ENCODE measurements around the gene FAM83B. TPM values are rescaled to one million over a fixed set of nuclear protein-coding genes. Genes with fewer than 3 reads are reported as not detected.

FAM83B gene
- total RNA-seq, 1 experiment from 2014 or later, result 3.9 TPM

DNA sequence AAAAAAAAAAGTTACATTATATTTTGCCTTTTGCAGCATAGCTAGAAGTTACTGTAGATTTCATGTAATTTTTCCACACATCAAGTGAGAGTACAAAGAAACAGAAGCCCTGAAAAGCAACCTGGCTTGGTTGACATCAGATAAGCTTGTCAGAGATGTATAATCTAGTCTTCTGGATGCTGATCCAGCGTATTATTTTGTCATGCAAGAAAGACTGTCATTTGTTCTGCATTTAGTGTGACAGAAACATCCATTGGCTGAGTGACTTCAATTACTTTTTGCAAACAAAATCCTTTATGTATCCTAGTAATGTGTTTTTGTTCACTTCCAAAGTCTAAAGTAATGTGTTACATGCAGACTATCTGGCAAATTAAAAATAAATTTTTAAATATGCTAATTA lies 75.3 kb downstream of the FAM83B start:
- Mint-ChIP-seq H3K27ac (no peak overlapping the region), H3K27me3 (ENCODE audit: low read depth) (no peaks in the 10 kb centered on the region), H3K36me3 (no peaks in the 10 kb centered on the region), H3K4me1 (peaks cover 8% of the 10 kb centered on the region), H3K9me3 (no peaks in the 10 kb centered on the region), H3K4me3 (no peak overlapping the region)
- POLR2A ChIA-PET, result no interaction called here
- CTCF ChIA-PET, result no interaction called here
- DNase-seq (ENCODE audit: low spot score), result no peak
- ATAC-seq, result no peak
- TF ChIP-seq, protein P1, sequence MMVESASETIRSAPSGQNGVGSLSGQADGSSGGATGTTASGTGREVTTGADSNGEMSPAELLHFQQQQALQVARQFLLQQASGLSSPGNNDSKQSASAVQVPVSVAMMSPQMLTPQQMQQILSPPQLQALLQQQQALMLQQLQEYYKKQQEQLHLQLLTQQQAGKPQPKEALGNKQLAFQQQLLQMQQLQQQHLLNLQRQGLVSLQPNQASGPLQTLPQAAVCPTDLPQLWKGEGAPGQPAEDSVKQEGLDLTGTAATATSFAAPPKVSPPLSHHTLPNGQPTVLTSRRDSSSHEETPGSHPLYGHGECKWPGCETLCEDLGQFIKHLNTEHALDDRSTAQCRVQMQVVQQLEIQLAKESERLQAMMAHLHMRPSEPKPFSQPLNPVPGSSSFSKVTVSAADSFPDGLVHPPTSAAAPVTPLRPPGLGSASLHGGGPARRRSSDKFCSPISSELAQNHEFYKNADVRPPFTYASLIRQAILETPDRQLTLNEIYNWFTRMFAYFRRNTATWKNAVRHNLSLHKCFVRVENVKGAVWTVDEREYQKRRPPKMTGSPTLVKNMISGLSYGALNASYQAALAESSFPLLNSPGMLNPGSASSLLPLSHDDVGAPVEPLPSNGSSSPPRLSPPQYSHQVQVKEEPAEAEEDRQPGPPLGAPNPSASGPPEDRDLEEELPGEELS (CRISPR knock-in tag; IDR thresholded peaks at IDR 0.05), result no peak
- TF ChIP-seq, protein P2, sequence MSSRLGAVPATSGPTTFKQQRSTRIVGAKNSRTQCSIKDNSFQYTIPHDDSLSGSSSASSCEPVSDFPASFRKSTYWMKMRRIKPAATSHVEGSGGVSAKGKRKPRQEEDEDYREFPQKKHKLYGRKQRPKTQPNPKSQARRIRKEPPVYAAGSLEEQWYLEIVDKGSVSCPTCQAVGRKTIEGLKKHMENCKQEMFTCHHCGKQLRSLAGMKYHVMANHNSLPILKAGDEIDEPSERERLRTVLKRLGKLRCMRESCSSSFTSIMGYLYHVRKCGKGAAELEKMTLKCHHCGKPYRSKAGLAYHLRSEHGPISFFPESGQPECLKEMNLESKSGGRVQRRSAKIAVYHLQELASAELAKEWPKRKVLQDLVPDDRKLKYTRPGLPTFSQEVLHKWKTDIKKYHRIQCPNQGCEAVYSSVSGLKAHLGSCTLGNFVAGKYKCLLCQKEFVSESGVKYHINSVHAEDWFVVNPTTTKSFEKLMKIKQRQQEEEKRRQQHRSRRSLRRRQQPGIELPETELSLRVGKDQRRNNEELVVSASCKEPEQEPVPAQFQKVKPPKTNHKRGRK (CRISPR knock-in tag; IDR thresholded peaks at IDR 0.05; ENCODE audit: borderline replicate concordance), result no peak
- TF ChIP-seq ZNF396 (CRISPR knock-in tag; IDR thresholded peaks at IDR 0.05; ENCODE audit: borderline replicate concordance), result no peak
- no peak for TF ChIP-seq ESRRA (CRISPR knock-in tag; IDR thresholded peaks at IDR 0.05; ENCODE audit: borderline replicate concordance)
- TF ChIP-seq MYBL2 (CRISPR knock-in tag; IDR thresholded peaks at IDR 0.05), result no peak
- no peak for TF ChIP-seq EMX1 (CRISPR knock-in tag; IDR thresholded peaks at IDR 0.05)
- no peak for TF ChIP-seq TEAD1 (CRISPR knock-in tag; IDR thresholded peaks at IDR 0.05)
- TF ChIP-seq E2F4 (CRISPR knock-in tag; IDR thresholded peaks at IDR 0.05; ENCODE audit: borderline replicate concordance, low read depth), result no peak
- TF ChIP-seq ERG (CRISPR knock-in tag; IDR thresholded peaks at IDR 0.05), result no peak
- TF ChIP-seq, protein P3, sequence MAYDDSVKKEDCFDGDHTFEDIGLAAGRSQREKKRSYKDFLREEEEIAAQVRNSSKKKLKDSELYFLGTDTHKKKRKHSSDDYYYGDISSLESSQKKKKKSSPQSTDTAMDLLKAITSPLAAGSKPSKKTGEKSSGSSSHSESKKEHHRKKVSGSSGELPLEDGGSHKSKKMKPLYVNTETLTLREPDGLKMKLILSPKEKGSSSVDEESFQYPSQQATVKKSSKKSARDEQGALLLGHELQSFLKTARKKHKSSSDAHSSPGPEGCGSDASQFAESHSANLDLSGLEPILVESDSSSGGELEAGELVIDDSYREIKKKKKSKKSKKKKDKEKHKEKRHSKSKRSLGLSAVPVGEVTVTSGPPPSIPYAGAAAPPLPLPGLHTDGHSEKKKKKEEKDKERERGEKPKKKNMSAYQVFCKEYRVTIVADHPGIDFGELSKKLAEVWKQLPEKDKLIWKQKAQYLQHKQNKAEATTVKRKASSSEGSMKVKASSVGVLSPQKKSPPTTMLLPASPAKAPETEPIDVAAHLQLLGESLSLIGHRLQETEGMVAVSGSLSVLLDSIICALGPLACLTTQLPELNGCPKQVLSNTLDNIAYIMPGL (CRISPR knock-in tag; IDR thresholded peaks at IDR 0.05), result no peak
- no peak for TF ChIP-seq GTF2I (CRISPR knock-in tag; conservative IDR thresholded peaks at IDR 0.05)

- Mint-ChIP-seq H3K27me3 (ENCODE audit: low read depth) (no peaks in the 10 kb centered on the region), H3K4me1 (no peaks in the 10 kb centered on the region), H3K9me3 (peaks cover 28% of the 10 kb centered on the region), H3K36me3 (peaks cover 18% of the 10 kb centered on the region), H3K4me3 (no peak overlapping the region), H3K27ac (no peak overlapping the region)
- TF ChIP-seq GABPB1 (CRISPR knock-in tag; IDR thresholded peaks at IDR 0.05) (peak; percentile 49; the same call in 1 of the 2 replicates), CDX4 (CRISPR knock-in tag; IDR thresholded peaks at IDR 0.05; ENCODE audit: borderline replicate concordance) (no peak)
- ATAC-seq (no peak), DNase-seq (ENCODE audit: low spot score) (no peak)
- ChIA-PET CTCF (no interaction called here), POLR2A (no interaction called here)
These were observed 82.8 kb downstream of the FAM83B start for GRCh38 chr6:54929245-54929909.
